ENCODE results near the gene LIPT2. TPM values are rescaled to one million over a fixed set of nuclear protein-coding genes. Genes with fewer than 3 reads are reported as not detected.

LIPT2 gene
- total RNA-seq, 1 donor from 2014 or later = 2.9 TPM

- FAIRE-seq (no peak), DNase-seq (ENCODE audit: low spot score in 2 of 2) (no peak)
These were observed 12.4 kb upstream of the LIPT2 start for GRCh38 chr11:74505911-74506310.

DNA sequence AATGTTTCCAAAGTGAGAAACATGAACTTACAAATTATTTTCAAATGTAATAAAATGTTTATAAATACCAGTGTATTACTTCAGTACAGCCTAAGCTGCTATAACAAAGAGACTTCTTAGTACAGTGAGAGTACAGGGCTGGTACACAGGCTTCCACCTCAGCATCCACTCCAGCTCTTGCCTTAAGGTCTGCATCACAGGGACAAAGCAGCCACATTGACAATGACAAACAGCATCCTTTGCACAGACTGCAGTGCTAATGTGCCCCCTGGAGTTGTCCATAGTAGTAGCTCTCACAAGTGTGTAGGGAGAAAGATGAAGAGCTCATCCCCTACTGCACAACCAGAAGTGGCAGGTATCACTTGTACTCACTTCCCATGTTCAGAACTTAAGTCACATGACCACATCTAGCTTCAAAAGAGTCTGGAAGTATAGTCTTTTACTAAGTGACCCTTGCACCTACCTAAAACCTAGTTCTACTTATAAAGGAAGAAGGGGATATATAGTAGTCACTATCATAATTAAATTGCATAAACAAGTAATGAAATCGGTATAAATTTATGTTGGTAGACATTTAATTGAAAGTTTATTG lies 10.7 kb upstream of the LIPT2 start:
- FAIRE-seq (no peak), DNase-seq (ENCODE audit: low spot score in 2 of 2) (no peak)

- no peak for DNase-seq (ENCODE audit: low spot score in 2 of 2)
- FAIRE-seq = no peak
These were observed 1.4 kb upstream of the LIPT2 start for GRCh38 chr11:74494916-74495315.

DNA sequence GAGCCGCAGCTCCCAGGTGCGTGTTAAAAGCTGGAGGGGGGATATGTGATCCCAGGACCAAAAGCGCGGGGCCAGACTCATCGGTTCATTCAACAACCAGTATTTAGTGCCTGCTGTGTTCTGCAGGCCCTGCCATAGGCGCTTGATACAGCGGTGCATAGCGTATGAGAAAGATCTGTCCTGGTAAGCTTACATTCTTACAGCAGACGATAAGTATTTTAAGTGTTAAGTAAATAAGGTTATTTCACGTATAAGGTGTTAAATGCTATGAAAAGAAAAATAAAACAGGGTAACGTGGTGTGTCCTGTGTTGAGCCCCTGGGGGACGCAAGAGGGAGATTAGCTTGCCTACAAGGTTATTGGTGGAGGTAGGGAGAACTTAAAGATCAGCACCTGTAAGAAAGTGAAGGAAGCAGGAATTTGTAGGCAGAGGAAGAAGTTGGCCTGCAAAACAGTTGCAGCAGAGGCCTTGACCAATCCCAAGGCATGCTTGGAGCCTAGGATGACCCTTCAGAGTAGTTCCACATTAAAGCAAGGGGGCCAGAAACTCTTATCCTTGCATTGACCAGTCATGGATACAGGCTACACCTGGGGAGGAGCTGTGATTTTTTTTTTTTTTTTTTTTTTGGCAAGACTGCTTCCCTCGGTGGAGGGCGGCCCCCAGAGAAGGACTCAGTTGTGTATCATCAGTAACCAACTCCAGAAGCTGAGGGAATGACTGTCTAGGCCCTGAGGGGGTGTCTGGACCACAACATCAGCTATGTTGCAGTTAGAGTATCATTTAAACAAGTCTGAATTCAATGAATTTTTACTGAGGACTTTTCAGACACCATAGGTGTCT lies 487 bp upstream of the LIPT2 start:
- DNase-seq (ENCODE audit: low spot score in 2 of 2) = no peak
- no peak for FAIRE-seq

- FAIRE-seq = no peak
- DNase-seq (ENCODE audit: low spot score in 2 of 2) = no peak
These were observed 1.4 kb downstream of the LIPT2 start for GRCh38 chr11:74492084-74492483.

GRCh38 chr11:74490941-74491340 lies 2.6 kb downstream of the LIPT2 start:
- no peak for FAIRE-seq
- DNase-seq (ENCODE audit: low spot score in 2 of 2) = no peak

DNA sequence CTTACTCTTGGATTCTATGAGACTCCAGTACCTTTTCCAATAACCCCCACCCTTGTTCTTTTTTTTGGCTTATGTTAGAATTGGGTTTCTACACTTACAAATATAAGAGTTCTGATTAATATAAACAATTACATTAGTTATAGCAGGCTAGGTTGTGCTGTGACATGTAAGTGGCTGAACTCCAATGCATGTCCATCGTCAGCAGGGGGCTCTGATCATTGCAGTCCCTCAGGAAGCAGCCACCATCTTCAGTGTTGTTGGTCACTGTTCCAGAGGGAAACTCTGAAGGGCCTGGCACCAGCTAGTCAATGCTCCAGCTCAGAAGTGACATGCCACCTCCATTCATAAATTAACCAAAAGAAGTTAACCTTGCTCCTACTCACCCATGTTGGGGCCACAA lies 5.6 kb downstream of the LIPT2 start:
- no peak for DNase-seq (ENCODE audit: low spot score in 2 of 2)
- FAIRE-seq = no peak

DNA sequence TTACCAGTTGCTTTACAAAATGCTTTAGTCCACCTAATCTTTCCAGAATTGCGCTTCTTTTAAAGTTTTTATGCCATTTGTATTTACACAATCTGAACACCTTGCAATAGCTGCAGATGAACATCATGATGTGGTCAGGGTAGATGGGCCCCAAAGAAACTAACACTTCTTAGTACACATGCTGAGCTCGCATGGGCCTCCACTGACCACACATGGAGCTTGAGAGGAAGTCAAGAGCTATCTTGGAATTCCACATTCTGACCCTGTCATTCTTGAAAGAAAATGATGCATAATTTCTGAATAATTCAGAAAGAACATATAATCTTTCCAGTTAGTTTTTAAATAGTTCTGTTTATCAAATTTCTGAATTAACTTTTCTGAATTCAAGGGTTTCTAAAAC lies 7.7 kb downstream of the LIPT2 start:
- FAIRE-seq (no peak), DNase-seq (ENCODE audit: low spot score in 2 of 2) (no peak)

GRCh38 chr11:74480688-74481417 lies 12.7 kb downstream of the LIPT2 start:
- DNase-seq (ENCODE audit: low spot score in 2 of 2) (no peak), FAIRE-seq (no peak)

- FAIRE-seq (no peak), DNase-seq (ENCODE audit: low spot score in 2 of 2) (no peak)
These were observed 13.8 kb downstream of the LIPT2 start for GRCh38 chr11:74479732-74480123.

- no peak for DNase-seq (ENCODE audit: low spot score in 2 of 2)
- FAIRE-seq = no peak
These were observed 14.4 kb downstream of the LIPT2 start for GRCh38 chr11:74478877-74479731.

DNA sequence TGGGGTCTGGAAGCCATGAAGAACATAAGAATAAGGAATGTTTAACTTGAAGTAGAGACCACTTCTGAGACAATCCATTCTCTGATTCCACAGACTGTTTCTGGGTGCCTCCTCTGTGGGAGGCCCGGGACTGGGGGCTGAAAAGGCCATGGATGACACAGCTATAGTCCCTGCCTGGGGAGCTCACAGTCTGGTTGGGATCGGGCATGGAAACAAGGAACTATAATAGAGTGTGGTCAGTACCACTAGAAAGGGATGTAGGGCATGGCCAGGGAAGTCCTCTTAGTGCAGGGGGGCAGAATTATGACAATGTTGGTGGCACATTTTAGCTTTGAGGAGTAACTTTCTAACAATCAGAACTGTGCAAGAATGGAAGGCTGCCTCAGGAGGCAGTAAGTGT lies 17.0 kb downstream of the LIPT2 start:
- FAIRE-seq = no peak
- no peak for DNase-seq (ENCODE audit: low spot score in 2 of 2)

- DNase-seq (ENCODE audit: low spot score in 2 of 2) = no peak
- FAIRE-seq = no peak
These were observed 19.2 kb downstream of the LIPT2 start for GRCh38 chr11:74474316-74474715.

DNA sequence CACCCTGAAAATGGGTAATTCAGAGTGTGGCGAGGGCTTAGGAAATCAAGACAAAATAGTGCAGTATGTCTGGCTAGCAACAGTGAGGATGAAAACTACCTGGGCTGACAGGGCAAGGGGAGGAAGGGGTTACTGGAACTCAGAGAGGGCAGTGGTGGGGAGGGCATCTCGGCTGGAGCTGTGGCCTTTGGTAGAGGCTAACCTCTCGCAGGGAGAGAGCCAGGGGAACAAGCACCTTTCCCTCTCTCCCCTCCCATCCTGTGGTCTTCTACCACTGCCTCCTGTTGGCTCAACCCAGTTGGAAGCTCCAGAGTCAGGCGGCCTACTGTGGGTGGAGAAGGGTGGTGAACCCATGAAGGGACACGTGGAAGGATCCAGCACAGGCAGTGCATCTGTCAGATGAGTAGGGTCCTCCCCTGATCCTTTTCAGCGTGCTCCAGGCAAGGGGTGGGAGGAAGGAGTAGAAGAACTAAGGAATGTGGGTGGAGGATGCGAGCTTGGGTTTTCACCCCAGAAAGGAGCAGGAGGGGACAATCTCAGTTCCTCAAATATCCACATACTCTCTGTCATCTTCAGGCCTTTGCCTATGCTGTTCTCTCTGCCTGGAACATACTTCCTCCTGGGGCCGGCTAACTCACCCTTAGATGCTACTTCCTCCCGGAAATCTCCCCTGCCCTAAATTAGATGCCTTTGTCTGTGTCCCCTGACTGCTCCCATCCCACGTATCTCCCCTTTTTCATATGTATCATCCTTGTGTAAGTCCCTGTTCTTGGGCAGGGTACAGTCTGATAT lies 19.9 kb downstream of the LIPT2 start:
- no peak for DNase-seq (ENCODE audit: low spot score in 2 of 2)
- no peak for FAIRE-seq

DNA sequence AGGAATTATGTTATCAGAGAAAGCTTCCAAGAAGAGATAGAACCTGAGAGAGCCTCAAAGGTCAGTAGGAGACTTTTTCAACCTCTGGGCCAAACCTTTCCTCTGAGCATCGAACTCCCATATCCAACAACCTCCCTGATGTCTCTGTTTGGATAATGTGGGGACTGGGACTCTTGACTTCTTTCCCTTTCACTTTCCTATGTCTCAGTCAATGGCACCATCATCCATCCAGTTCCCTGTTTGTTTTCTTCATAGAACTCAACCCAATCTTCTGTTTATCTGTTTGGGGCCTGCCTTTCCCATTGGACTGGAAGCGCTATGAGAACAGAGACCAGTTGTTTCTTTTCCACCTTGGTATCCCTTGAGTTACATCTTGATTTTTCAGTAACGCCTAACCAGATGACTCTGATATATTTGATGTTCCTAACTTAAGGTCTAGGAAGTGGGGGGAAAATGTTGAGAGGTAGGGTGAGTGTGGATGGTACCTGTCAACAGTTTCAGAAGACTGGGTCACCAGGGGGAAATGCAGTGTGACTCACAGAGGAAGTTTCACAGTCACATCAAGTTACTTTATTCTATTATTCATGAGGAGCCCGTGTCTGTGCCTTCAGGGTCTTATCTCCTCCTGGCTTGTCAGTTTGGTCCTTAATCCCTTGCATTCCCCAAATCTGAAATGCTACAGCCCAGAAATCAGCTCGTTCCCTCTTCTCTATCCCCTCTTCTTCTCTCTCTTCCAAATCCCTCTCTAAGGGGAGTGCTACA lies 21.7 kb downstream of the LIPT2 start:
- FAIRE-seq = no peak

DNA sequence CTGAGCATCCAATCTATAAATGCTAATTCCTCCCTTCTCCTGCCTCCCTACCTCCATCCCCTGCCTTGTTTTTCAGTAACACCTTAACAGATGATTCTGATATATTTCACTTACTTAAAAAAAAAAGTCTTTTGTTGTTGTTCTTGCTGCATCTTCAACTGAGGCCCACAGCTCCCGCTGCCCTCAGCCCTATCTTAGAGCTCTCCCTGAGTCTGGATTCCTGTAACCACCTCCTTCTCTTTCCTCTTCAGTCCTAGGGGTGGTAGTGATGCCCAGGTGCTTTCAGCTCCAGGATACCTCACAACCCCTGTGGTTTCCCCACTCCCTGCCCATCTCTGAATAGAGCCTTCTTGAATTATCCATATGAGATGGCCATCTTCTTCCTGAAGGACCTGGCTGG lies 22.5 kb downstream of the LIPT2 start:
- DNase-seq (ENCODE audit: low spot score in 2 of 2) (no peak), FAIRE-seq (no peak)

More for the DNA sequence above, 21.7 kb downstream of the LIPT2 start:
- DNase-seq (ENCODE audit: low spot score in 2 of 2) = no peak

GRCh38 chr11:74470526-74470925 lies 23.0 kb downstream of the LIPT2 start:
- DNase-seq (ENCODE audit: low spot score in 2 of 2) (no peak), FAIRE-seq (no peak)

GRCh38 chr11:74468936-74469335 lies 24.6 kb downstream of the LIPT2 start:
- DNase-seq (ENCODE audit: low spot score in 2 of 2) (no peak), FAIRE-seq (no peak)

GRCh38 chr11:74468521-74468920 lies 25.0 kb downstream of the LIPT2 start:
- FAIRE-seq = no peak
- no peak for DNase-seq (ENCODE audit: low spot score in 2 of 2)
